A549 (cell line): ENCODE results near the gene ANKRD29.

ENCODE experiments used
- PHF8 ChIP-seq: fragments of 200-600 bp; sonication (generic); IDR thresholded peaks from 2 replicates; pipeline ENCODE4 v1.6.1; 2016; ENCODE audit warnings: low read depth, mild to moderate bottlenecking, antibody characterized with exemption, moderate library complexity, borderline replicate concordance
- TF ChIP-seq, protein P1 (sequence below): fragments of >200 bp; sonication (Bioruptor Twin); formaldehyde crosslinking; IDR thresholded peaks from 3 replicates; pipeline ENCODE4 v1.5.1; 2016

DNA sequence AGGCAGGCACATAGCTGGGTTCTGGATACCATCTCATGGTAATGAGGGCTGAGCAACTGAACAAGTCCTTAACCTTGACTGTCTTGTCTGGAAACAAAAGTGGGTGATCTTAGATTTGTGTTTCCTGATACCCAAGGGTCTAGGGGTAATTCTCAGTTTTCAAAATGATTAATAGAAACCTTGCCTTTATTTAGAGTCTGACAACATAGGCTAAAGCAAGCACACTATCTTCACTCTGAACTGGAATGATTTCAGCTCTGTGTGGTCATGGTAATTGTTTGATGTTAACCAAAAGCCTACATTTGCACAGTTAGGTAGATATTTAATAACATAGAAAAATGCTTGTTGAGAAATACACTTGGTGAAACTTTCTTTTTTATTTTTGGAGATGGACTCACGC lies 19.8 kb upstream of the ANKRD29 start:
- TF ChIP-seq, protein P1, sequence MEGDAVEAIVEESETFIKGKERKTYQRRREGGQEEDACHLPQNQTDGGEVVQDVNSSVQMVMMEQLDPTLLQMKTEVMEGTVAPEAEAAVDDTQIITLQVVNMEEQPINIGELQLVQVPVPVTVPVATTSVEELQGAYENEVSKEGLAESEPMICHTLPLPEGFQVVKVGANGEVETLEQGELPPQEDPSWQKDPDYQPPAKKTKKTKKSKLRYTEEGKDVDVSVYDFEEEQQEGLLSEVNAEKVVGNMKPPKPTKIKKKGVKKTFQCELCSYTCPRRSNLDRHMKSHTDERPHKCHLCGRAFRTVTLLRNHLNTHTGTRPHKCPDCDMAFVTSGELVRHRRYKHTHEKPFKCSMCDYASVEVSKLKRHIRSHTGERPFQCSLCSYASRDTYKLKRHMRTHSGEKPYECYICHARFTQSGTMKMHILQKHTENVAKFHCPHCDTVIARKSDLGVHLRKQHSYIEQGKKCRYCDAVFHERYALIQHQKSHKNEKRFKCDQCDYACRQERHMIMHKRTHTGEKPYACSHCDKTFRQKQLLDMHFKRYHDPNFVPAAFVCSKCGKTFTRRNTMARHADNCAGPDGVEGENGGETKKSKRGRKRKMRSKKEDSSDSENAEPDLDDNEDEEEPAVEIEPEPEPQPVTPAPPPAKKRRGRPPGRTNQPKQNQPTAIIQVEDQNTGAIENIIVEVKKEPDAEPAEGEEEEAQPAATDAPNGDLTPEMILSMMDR = no peak
- no peak for TF ChIP-seq PHF8
